Measurements from ENCODE around the gene UBE2D4.

The UBE2D4 gene

DNA sequence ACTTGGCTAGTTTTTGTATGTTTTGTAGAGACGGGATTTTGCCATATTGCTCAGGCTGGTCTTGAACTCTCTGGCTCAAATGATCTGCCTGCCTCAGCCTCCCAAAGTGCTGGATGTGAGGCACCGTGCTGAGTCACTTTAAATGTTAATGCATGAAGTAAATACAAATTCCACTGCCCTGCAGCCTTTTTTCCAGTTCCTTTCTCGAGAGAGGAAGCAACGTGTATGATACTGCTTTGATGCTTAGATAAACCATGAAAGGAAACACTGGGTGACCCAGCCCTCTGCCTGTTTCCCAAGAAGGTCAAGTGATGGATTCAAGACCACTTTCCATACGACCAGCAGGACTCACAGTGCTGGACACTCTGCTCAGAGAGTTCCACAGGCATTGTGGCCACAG, 45.6 kb upstream of the UBE2D4 start:
- H3K4me1 ChIP-seq, result peaks cover 0 to 31% (median 14%) of the 10 kb centered on the region in 4 donors
- no peaks in the 10 kb centered on the region for H3K9me3 ChIP-seq
- TF ChIP-seq, protein P1, sequence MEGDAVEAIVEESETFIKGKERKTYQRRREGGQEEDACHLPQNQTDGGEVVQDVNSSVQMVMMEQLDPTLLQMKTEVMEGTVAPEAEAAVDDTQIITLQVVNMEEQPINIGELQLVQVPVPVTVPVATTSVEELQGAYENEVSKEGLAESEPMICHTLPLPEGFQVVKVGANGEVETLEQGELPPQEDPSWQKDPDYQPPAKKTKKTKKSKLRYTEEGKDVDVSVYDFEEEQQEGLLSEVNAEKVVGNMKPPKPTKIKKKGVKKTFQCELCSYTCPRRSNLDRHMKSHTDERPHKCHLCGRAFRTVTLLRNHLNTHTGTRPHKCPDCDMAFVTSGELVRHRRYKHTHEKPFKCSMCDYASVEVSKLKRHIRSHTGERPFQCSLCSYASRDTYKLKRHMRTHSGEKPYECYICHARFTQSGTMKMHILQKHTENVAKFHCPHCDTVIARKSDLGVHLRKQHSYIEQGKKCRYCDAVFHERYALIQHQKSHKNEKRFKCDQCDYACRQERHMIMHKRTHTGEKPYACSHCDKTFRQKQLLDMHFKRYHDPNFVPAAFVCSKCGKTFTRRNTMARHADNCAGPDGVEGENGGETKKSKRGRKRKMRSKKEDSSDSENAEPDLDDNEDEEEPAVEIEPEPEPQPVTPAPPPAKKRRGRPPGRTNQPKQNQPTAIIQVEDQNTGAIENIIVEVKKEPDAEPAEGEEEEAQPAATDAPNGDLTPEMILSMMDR (IDR thresholded peaks at IDR 0.05), result no peak
- intact Hi-C loops (cut with DNase I; ENCODE audit: low total_unique reads), result no loop called here
- peaks cover 55 to 89% (median 75%) of the 10 kb centered on the region in 3 donors for H3K36me3 ChIP-seq
- no peak overlapping the region for H3K4me3 ChIP-seq
- no peak overlapping the region for H3K27ac ChIP-seq
- no peak for DNase-seq
- no peaks in the 10 kb centered on the region for H3K27me3 ChIP-seq

DNA sequence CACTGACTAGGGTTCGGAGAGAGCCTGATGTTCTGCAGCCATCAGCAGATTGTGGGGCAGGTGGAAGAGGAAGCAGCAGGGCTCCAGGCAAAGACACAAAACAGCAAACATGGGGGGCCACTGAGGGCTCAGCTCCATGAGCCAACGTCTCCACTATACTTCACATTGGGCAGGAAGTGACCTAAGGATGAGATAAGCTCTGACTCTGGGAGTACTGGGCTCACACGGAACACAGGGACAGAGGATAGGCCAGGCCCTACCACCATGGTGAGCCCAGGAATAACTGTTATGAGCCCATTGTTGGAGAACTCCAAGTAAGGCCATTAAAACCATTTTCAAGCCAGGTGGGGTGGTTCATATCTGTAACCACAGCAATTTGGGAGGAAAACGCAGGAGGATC, 42.0 kb upstream of the UBE2D4 start:
- H3K4me3 ChIP-seq, result no peak overlapping the region
- peaks cover 0 to 24% (median 8%) of the 10 kb centered on the region in 4 donors for H3K4me1 ChIP-seq
- peaks cover 33 to 69% (median 49%) of the 10 kb centered on the region in 3 donors for H3K36me3 ChIP-seq
- H3K9me3 ChIP-seq, result no peaks in the 10 kb centered on the region
- H3K27me3 ChIP-seq, result no peaks in the 10 kb centered on the region
- intact Hi-C loops (cut with DNase I; ENCODE audit: low total_unique reads), result no loop called here
- no peak overlapping the region for H3K27ac ChIP-seq
- no peak for DNase-seq
- TF ChIP-seq, protein P1 (IDR thresholded peaks at IDR 0.05), result no peak

DNA sequence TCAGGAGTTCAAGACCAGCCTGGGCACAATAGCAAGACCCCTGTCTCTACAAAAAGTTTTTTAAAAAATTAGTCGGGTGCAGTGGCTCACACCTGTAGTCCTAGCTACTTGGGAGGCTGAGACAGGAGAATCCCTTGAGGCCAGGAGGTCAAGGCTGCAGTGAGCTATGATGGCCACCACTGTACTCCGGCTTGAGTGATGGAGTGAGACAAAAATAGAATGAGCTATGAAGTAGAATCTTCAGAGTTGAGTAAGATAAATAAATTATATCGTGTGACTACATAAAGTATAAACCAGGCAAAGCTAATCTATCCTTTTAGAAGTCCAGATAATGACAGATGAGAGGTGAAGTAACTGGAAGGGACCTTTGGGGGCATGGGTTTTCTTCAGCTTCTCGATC, 41.6 kb upstream of the UBE2D4 start:
- TF ChIP-seq, protein P1 (IDR thresholded peaks at IDR 0.05), result no peak
- no peak overlapping the region for H3K27ac ChIP-seq
- peaks cover 33 to 65% (median 49%) of the 10 kb centered on the region in 3 donors for H3K36me3 ChIP-seq
- no peaks in the 10 kb centered on the region for H3K27me3 ChIP-seq
- no peaks in the 10 kb centered on the region for H3K9me3 ChIP-seq
- H3K4me1 ChIP-seq, result peaks cover 0 to 23% (median 5%) of the 10 kb centered on the region in 4 donors
- intact Hi-C loops (cut with DNase I; ENCODE audit: low total_unique reads), result no loop called here
- H3K4me3 ChIP-seq, result no peak overlapping the region
- no peak for DNase-seq

DNA sequence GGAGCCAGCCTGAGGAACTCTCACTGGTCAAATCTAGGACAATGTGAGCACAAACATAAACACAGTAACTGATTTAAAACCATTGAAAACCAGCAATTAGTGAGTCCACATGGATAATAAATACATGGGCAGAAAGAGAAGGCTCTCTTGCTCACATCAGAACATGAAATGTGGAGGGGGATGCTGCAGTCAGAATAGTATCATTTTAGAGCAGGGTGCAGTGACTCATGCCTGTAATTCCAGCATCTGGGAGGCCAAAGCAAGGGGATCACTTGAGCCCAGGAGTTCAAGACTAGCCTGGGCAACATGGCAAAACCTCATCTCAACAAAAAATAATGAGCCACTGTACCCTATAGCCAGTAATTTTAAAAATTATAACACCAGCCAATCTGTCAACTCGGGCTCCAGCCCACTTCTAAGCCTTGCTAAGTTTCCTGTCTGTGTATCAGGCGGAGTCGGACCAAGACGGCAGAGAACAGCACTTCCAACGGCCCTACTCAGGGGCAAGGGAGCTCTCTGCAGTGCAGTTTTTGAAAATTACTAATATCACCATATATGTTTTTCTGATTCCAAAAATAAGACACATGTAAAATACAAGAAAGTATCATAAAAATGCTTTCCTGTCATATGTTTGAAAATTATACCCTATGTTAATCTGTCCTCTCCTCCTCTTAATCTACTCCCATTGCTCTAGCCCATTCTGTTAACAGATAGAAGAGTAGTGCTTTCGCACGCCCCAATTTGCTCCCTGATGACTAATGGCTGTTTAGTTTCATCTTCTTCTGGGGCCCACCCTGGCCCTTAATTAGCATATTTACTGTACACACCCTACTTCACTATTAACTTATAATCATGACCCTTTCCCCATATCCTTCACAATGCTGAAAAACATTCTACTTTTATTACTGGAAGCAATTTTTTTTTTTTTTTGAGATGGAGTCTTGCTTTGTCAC, 37.0 kb upstream of the UBE2D4 start:
- no peak for DNase-seq
- TF ChIP-seq, protein P1 (IDR thresholded peaks at IDR 0.05), result no peak
- Histone ChIP-seq H3K27me3 (no peaks in the 10 kb centered on the region), H3K4me3 (no peak overlapping the region), H3K27ac (no peak overlapping the region), H3K36me3 (peaks cover 19 to 29% (median 22%) of the 10 kb centered on the region in 3 donors), H3K4me1 (peaks cover 0 to 30% (median 4%) of the 10 kb centered on the region in 4 donors), H3K9me3 (no peaks in the 10 kb centered on the region)
- intact Hi-C loops (cut with DNase I; ENCODE audit: low total_unique reads), result no loop called here

DNA sequence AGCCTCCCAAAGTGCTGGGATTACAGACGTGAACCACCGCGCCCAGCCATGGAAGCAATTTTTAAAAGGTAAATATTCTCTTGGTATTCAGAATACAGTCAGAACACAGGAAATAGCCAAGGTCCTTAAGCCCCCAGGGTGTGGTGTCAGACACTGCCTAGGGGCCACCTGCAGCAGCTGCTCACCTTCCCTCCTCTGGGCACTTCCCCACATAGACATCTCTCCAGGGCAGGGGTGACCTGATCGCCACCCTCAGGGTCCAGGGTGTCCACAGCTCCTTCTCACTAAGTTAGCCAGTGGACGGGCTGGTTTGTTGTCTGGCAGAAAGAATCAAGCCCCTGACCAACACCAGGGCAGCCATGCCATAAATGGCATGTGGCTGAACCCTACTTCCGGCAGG, 35.8 kb upstream of the UBE2D4 start:
- intact Hi-C loops (cut with DNase I; ENCODE audit: low total_unique reads), result no loop called here
- TF ChIP-seq, protein P1 (IDR thresholded peaks at IDR 0.05), result no peak
- no peak for DNase-seq
- Histone ChIP-seq H3K9me3 (no peaks in the 10 kb centered on the region), H3K4me3 (no peak overlapping the region), H3K27me3 (no peaks in the 10 kb centered on the region), H3K27ac (no peak overlapping the region), H3K4me1 (peaks cover 0 to 30% (median 4%) of the 10 kb centered on the region in 4 donors), H3K36me3 (peaks cover 12 to 17% (median 16%) of the 10 kb centered on the region in 3 donors)
